ENCODE measurements around the gene SYTL4. TPM values are rescaled to one million over a fixed set of nuclear protein-coding genes. Genes with fewer than 3 reads are reported as not detected.

Gene SYTL4
- total RNA-seq, 2 donors from 2014 or later = 0.14 TPM; not detected in 1

Other genes starting within 250 kb of the SYTL4 start
- gene TNMD, start 147.2 kb downstream of the SYTL4 start, total RNA-seq = not detected
- not detected for gene TSPAN6, start 95.3 kb downstream of the SYTL4 start, total RNA-seq
- gene SRPX2, start 87.9 kb downstream of the SYTL4 start, total RNA-seq = not detected
- 10 to 100 TPM; 79.8 to 86.0 TPM for gene CSTF2, start 88.3 kb upstream of the SYTL4 start, total RNA-seq
- gene NOX1, start 142.2 kb upstream of the SYTL4 start, total RNA-seq = not detected
- under 1 TPM; 0.14 TPM for gene XKRX, start 196.8 kb upstream of the SYTL4 start, total RNA-seq
- gene ARL13A, start 237.6 kb upstream of the SYTL4 start, total RNA-seq = not detected